Measurements from ENCODE around the gene WWC2.

The WWC2 gene

DNA sequence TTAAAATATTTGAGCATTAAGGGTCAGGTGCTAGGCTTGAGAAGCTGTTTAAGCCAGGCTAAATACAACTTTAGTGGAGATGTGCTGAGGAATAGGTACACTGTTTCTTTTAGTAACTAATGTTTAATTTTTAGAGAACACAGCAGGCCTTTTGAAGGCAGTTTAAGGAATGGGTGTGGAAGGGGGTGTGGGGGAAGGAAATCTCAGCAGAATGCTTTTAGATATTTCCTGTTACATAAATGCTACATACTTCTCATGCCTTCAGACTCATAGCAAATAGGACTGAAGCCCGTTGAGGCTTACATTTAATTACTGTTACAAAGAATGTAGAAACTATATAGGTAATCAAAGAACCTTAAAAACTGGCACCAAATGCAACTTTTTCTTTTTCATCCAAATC, 66.3 kb downstream of the WWC2 start:
- no peak for FAIRE-seq

GRCh38 chr4:183170894-183171293, 71.8 kb downstream of the WWC2 start:
- DNase-seq (ENCODE audit: insufficient read length, low spot score) = no peak
- no peak for FAIRE-seq

More for the DNA sequence above, 66.3 kb downstream of the WWC2 start:
- no peak for DNase-seq (ENCODE audit: insufficient read length, low spot score)

DNA sequence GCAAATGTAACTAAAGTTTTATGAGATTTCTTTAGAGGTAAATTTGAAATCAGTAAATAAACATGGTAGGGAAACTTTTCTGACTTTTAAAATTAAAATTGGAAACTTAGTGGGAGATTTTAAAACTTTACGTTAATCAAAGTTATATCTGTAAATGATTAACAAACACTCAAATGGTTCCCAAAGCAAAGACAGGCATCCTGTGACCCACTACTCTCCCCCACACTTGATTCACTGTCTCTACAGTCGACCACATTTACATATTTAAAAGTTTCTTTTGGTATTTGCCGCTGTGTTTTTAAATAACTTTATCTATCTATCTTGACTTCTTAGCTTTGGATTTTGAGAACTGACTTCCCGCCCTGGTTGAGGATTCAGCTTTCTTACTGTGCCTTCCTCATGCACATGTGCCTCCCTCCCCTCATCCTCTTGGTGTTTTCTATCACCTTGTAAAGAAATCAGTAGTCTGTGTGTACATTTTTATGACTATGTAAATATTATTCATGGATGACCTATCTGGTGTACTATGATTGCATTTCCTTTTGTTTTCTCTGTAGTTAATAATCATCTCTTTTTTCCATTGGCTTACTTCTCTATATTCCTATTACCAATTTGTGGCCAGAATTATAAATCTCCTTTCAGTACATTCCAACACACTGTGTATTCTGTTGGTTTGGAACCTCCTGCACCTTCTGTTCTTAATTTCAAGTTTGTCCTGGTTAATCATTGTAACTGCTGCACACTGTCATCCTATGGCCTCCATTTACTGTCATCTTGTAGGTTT, 72.6 kb downstream of the WWC2 start:
- FAIRE-seq (no peak), DNase-seq (ENCODE audit: insufficient read length, low spot score) (no peak)

GRCh38 chr4:183172881-183173280, 73.8 kb downstream of the WWC2 start:
- FAIRE-seq = no peak

GRCh38 chr4:183173580-183174526, 74.8 kb downstream of the WWC2 start:
- DNase-seq (ENCODE audit: insufficient read length, low spot score) (no peak), FAIRE-seq (no peak)

More at GRCh38 chr4:183172881-183173280, 73.8 kb downstream of the WWC2 start:
- no peak for DNase-seq (ENCODE audit: insufficient read length, low spot score)

DNA sequence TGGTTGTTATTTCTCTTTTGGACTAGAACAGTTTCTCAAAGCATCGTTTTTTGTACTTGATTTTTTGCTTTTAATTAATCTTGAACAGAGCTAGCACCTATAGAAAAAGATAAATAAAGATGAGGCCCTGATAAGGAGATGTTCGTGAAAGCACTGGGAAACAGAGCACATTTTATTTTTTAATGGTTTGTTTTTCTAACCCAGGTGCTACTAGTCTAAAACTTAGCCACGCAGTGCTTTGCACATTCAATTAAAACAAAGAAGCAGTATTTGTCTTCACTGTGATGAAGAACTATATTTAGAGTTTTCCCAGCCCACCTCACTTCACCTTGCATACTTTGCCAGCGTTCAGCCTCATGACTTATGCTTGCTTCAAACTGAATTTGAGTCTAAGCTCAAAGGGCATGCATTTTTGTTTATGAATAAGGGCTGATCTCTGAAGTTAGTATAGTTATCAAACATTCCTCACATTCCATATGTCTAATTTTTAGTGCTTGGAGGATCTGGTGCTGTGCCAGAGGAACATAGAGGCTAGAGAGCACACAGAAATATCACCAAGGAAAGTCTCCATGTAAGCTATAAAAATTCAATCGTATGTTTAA, 76.7 kb downstream of the WWC2 start:
- DNase-seq (ENCODE audit: insufficient read length, low spot score) (no peak), FAIRE-seq (no peak)

GRCh38 chr4:183177001-183177400, 77.9 kb downstream of the WWC2 start:
- FAIRE-seq (no peak), DNase-seq (ENCODE audit: insufficient read length, low spot score) (no peak)

- no peak for DNase-seq (ENCODE audit: insufficient read length, low spot score)
- FAIRE-seq = no peak
Observed at GRCh38 chr4:183178201-183178600, 79.1 kb downstream of the WWC2 start.

- FAIRE-seq = no peak
- DNase-seq (ENCODE audit: insufficient read length, low spot score) = no peak
Observed at GRCh38 chr4:183180096-183180495, 81.0 kb downstream of the WWC2 start.

DNA sequence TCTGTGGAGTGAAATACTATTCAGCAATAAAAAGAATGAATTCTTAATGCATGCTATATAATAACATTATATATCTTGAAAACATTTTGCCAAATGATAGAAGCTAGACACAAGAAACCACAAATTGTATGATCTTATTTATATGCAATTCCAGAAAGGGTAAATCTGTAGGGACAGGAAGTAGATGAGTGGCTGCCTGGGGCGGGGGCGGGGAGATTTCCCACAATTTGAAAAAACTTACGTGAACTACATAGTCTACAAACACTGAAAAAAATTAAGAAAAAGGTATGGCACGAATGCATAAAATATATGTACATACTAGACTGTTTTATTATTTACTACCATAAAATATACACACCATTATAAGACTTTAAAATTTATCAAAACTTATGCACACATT, 81.6 kb downstream of the WWC2 start:
- DNase-seq (ENCODE audit: insufficient read length, low spot score) (no peak), FAIRE-seq (no peak)

DNA sequence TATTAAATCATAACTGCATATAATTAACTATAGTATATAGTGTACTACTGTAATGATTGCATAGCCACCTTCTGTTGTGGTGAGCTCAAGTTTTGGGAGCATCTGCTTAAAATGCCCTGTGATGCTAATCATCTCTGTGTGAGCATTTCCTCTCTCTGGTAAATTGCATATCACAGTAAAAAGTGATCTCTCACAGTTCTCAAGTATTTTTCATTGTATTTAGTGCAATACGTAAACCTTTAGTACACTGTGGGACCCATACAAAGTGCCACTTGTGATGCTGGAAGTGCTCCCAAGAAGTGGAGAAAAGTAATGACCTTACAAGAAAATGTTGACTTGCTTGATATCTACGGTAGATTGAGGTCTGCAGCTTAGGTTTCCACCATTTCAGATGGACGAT, 82.0 kb downstream of the WWC2 start:
- no peak for FAIRE-seq
- no peak for DNase-seq (ENCODE audit: insufficient read length, low spot score)

DNA sequence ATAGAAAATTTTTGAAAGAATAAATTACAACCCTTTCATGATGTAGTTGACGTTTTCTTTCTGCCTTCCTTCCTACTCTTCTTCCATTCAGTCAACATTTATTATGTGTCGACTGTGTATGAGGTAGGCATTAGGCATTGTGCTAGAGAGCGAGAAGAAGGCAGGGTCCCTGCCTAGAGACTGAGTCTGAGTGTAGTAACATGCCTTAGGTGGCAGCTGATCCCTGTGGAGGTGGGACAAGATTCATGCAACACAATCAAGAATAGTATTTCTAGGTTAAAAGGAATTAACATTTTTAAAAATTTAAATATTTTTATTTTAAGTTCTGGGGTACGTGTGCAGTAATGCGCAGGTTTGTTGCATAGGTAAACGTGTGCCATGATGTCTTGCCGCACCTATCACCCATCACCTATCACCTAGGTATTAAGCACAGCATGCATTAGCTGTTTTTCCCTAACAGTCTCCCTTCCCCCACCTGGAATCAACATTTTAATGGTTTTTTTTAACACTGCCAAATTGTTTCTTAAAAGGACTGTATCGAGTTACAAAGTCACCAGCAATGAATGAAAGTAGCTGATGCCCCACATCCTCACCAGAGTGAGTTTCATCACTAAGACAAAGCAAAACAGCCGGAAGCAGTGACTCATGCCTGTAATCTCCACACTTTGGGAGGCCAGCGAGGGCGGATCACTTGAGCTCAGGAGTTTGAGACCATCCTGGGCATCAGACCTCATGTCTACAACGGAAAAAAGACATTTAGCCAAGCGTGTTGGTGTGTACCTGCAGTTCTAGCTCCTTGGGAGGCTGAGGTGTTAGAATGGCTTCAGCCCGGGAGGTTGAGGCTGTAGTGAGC, 84.0 kb downstream of the WWC2 start:
- DNase-seq (ENCODE audit: insufficient read length, low spot score) (no peak), FAIRE-seq (no peak)

GRCh38 chr4:183183906-183184535, 85.0 kb downstream of the WWC2 start:
- no peak for FAIRE-seq
- no peak for DNase-seq (ENCODE audit: insufficient read length, low spot score)

- no peak for DNase-seq (ENCODE audit: insufficient read length, low spot score)
- no peak for FAIRE-seq
Observed at GRCh38 chr4:183185018-183185417, 86.0 kb downstream of the WWC2 start.

GRCh38 chr4:183185559-183185958, 86.5 kb downstream of the WWC2 start:
- FAIRE-seq = no peak

DNA sequence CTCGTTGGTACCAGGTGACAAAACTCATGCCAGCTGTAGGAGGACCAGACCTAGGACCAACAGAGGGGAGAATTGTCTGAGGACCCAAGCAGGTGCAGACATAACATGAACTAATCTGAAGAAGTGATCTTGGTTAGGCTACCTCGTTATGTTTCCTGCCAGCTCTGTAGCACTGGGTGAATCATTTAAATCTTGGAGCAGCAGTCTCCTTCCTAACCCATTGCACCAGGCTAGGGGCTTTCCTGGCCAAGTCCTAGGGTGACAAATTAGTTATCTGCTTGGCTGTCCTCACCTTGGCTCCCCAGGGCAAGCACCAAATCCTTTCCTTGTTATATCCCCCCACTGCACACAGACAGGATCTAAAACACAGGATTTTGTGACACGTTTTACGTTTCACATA, 87.8 kb downstream of the WWC2 start:
- FAIRE-seq (no peak), DNase-seq (ENCODE audit: insufficient read length, low spot score) (no peak)

More at GRCh38 chr4:183185559-183185958, 86.5 kb downstream of the WWC2 start:
- no peak for DNase-seq (ENCODE audit: insufficient read length, low spot score)

GRCh38 chr4:183190900-183191527, 92.0 kb downstream of the WWC2 start:
- no peak for FAIRE-seq
- no peak for DNase-seq (ENCODE audit: insufficient read length, low spot score)

DNA sequence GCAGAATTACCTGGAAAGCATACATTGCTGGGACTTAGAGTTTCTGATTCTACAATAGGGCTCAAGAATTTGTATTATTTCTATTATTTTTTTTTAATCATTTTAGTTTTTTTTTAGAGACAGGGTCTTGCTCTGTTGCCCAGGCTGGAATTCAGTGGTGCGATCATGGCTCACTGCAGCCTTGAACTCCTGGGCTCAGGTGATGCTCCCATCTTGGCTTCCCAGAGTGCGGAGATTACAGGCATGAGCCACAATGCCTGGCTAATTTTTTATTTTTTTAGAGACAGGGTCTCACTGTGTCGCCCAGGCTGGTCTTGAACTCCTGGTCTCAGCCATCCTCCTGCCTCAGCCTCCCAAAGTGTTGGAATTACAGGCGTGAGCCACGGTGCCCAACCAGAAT, 92.6 kb downstream of the WWC2 start:
- no peak for FAIRE-seq
- no peak for DNase-seq (ENCODE audit: insufficient read length, low spot score)

DNA sequence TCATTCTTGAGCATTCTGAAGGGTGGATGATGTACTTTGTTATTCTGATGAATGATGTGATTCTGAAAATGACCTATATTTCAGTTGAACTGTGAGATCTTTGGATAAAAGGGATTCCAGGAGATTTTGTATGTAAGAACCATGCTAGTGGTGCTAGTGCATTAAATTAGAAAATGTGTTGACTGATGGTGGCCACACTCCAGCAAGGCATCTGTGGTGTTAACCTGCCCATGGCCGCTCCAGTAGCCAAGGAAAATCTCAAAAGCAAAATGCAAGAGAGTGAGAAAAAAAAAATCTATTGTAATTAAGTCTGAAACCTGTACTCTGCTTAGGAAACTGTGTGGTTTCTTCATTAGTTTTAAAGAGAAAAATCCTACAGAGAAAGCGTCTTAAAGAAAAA, 93.5 kb downstream of the WWC2 start:
- no peak for DNase-seq (ENCODE audit: insufficient read length, low spot score)
- FAIRE-seq = no peak
